Measurements from ENCODE around the gene IGFL2. TPM values are rescaled to one million over a fixed set of nuclear protein-coding genes. Genes with fewer than 3 reads are reported as not detected.

IGFL2 gene
- total and polyA plus RNA-seq, 10 of the 15 experiments (the other 5 are each of a cell fraction or from before 2014, with no cell fraction given) = 0.19 TPM; not detected in 9

DNA sequence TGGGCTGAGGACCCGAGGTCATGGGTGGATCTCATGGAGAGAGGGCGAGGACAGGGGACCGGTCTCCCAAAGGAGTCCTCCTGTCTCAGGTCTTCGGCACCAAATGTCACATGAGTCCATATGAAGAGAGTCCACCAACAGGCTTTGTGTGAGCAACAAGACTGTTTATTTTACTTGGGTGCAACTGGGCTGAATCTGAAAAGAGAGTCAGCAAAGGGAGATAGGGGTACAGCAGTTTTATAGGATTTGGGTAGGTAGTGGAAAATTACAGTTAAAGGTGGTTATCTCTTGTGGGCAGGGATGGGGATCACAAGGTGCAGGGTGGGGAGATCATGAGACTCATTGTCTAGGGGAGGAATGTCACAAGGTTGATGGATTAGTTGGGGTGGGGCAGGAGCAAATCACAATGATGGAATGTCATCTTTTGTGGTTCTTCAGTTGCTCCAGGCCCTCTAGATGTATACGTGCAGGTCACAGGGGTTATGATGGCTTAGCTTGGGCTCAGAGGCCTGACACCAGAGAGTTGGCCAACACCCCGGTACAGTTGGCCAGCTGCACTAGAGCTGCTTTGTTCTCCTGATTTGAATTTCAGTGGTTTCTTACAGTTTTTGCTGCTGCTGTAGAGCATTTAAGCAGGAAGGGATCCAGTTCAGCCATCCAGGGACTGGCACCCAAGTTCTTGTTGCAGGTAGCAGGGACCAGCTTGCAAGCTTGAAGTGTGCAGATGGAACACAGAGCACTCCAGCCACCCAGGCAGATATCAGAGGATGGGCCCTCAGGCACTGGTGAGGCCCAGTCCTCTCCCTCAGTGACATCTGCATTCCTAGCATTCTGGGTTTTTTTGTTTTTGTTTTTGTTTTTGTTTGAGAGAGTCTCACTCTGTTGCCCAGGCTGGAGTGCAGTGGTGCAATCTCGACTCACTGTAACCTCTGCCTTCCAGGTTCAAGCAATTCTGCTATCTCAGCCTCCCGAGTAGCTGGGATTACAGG lies 55.1 kb downstream of the IGFL2 start:
- FAIRE-seq (no peak), ATAC-seq (no peak), DNase-seq (ENCODE audit: low read depth, low spot score) (no peak)
- no peak overlapping the region for H2AFZ ChIP-seq (ENCODE audit: control insufficient read depth, low read depth, low read length)
- ChIA-PET RAD21 (ENCODE audit: unreplicated experiment) (no interaction called here), SMC1A (ENCODE audit: uncharacterized antibody, unreplicated experiment) (no interaction called here), POLR2A (no interaction called here), CTCF (no interaction called here)
- peaks cover 0 to 2% of the 10 kb centered on the region in 2 experiments; a peak in 2 of 4 replicates for H3K27me3 ChIP-seq (replicated peaks in 1 of 2; ENCODE audit: control insufficient read depth in 2 of 2, insufficient read depth in 2 of 2, low read length in 1 of 2)
- no peaks in the 10 kb centered on the region for H3K9me3 ChIP-seq (replicated peaks; ENCODE audit: control insufficient read depth, insufficient read depth, low read length)
- no TSS peak for BruUV-seq (replicated peaks)
- no peaks in the 10 kb centered on the region for H3K36me3 ChIP-seq (ENCODE audit: control insufficient read depth in 2 of 2, insufficient read depth in 2 of 2, low read length in 1 of 2)
- 9% methylated on average over 8 of the region's 8 CpGs for WGBS (ENCODE audit: insufficient coverage, insufficient replicate concordance, low lambda C conversion rate, missing lambda C conversion rate)
- in situ Hi-C loops (cut with MboI) = no loop called here
- intact Hi-C loops (cut with micrococcal nuclease; ENCODE audit: unreplicated experiment) = no loop called here
- H3K9ac ChIP-seq (ENCODE audit: control insufficient read depth, insufficient read depth, low read length) = no peak overlapping the region
- no peaks in the 10 kb centered on the region for H4K20me1 ChIP-seq (ENCODE audit: control insufficient read depth, insufficient read depth)
- no peak overlapping the region for H3K4me3 ChIP-seq
- H3K79me2 ChIP-seq (ENCODE audit: control insufficient read depth, insufficient read depth, low read length) = no peaks in the 10 kb centered on the region
- TF ChIP-seq RFX5 (IDR thresholded peaks at IDR 0.05; ENCODE audit: low read depth, low read length) = no peak
- no peak for TF ChIP-seq POU2F2 (IDR thresholded peaks at IDR 0.05; ENCODE audit: borderline replicate concordance, low read depth, low read length)
- TF ChIP-seq SMAD5 (IDR thresholded peaks at IDR 0.05; ENCODE audit: low read depth) = no peak
- no peak overlapping the region for H3K27ac ChIP-seq (ENCODE audit: control insufficient read depth, insufficient read depth)
- H3K4me2 ChIP-seq (ENCODE audit: control insufficient read depth, insufficient read depth) = no peak overlapping the region
- no peaks in the 10 kb centered on the region for H3K4me1 ChIP-seq (ENCODE audit: control insufficient read depth, insufficient read depth, low read length)

DNA sequence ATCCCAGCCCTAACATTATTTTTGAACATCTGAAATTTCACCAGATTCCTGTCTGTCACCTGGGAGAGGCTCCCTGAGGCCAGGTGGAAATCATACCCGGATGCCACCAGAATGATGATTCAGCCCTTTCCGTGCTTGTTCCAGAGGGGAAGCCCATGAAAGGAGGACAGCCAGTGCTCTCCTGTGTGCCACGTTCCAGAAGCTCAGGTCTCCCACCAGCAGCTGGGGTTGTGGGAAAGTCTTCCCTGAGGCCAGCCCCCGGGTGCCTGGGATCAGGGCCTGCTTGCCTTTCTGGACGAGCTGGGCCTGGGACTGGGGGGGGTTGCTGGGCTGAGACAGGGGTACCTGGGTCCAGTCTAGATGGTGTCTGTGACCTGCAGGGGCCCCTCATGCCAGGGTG lies 56.0 kb downstream of the IGFL2 start:
- ATAC-seq = no peak
- TF ChIP-seq, protein P1, sequence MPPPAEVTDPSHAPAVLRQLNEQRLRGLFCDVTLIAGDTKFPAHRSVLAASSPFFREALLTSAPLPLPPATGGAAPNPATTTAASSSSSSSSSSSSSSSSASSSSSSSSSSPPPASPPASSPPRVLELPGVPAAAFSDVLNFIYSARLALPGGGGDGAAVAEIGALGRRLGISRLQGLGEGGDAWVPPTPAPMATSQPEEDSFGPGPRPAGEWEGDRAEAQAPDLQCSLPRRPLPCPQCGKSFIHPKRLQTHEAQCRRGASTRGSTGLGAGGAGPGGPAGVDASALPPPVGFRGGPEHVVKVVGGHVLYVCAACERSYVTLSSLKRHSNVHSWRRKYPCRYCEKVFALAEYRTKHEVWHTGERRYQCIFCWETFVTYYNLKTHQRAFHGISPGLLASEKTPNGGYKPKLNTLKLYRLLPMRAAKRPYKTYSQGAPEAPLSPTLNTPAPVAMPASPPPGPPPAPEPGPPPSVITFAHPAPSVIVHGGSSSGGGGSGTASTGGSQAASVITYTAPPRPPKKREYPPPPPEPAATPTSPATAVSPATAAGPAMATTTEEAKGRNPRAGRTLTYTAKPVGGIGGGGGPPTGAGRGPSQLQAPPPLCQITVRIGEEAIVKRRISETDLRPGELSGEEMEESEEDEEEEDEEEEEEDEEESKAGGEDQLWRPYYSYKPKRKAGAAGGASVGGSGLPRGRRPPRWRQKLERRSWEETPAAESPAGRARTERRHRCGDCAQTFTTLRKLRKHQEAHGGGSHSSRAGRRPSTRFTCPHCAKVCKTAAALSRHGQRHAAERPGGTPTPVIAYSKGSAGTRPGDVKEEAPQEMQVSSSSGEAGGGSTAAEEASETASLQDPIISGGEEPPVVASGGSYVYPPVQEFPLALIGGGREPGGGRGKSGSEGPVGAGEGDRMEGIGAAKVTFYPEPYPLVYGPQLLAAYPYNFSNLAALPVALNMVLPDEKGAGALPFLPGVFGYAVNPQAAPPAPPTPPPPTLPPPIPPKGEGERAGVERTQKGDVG (CRISPR knock-in tag; IDR thresholded peaks at IDR 0.05) = no peak
- TF ChIP-seq HDAC2 (IDR thresholded peaks at IDR 0.05) (no peak), SREBF1 (IDR thresholded peaks at IDR 0.05; ENCODE audit: low read length) (no peak), SMAD5 (IDR thresholded peaks at IDR 0.05; ENCODE audit: low read depth) (no peak), MTA2 (IDR thresholded peaks at IDR 0.05; ENCODE audit: low read depth) (no peak), GATAD2B (conservative IDR thresholded peaks at IDR 0.05; ENCODE audit: low read depth) (no peak), STAT3 (IDR thresholded peaks at IDR 0.05; ENCODE audit: low read depth, low read length) (no peak), SREBF2 (IDR thresholded peaks at IDR 0.05; ENCODE audit: low read length) (no peak)
- TF ChIP-seq, protein P2, sequence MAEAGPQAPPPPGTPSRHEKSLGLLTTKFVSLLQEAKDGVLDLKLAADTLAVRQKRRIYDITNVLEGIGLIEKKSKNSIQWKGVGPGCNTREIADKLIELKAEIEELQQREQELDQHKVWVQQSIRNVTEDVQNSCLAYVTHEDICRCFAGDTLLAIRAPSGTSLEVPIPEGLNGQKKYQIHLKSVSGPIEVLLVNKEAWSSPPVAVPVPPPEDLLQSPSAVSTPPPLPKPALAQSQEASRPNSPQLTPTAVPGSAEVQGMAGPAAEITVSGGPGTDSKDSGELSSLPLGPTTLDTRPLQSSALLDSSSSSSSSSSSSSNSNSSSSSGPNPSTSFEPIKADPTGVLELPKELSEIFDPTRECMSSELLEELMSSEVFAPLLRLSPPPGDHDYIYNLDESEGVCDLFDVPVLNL (IDR thresholded peaks at IDR 0.05; ENCODE audit: low read depth, low read length) = no peak

More for the DNA sequence above, 56.0 kb downstream of the IGFL2 start:
- Histone ChIP-seq H3K4me3 (no peak overlapping the region), H3K9me3 (replicated peaks; ENCODE audit: control insufficient read depth, insufficient read depth, low read length) (no peaks in the 10 kb centered on the region), H4K20me1 (ENCODE audit: control insufficient read depth, insufficient read depth) (no peaks in the 10 kb centered on the region), H3K27ac (ENCODE audit: control insufficient read depth, insufficient read depth) (no peak overlapping the region), H2AFZ (ENCODE audit: control insufficient read depth, low read depth, low read length) (no peak overlapping the region), H3K4me1 (ENCODE audit: control insufficient read depth, insufficient read depth, low read length) (no peaks in the 10 kb centered on the region), H3K79me2 (ENCODE audit: control insufficient read depth, insufficient read depth, low read length) (no peaks in the 10 kb centered on the region), H3K4me2 (ENCODE audit: control insufficient read depth, insufficient read depth) (no peak overlapping the region), H3K27me3 (replicated peaks in 1 of 2; ENCODE audit: control insufficient read depth in 2 of 2, insufficient read depth in 2 of 2, low read length in 1 of 2) (peaks cover 0 to 2% of the 10 kb centered on the region in 2 experiments; a peak in 2 of 4 replicates), H3K9ac (ENCODE audit: control insufficient read depth, insufficient read depth, low read length) (no peak overlapping the region), H3K36me3 (ENCODE audit: control insufficient read depth in 2 of 2, insufficient read depth in 2 of 2, low read length in 1 of 2) (no peaks in the 10 kb centered on the region)
- FAIRE-seq = no peak
- no TSS peak for BruUV-seq (replicated peaks)
- POLR2A ChIA-PET = no interaction called here
- WGBS (ENCODE audit: insufficient coverage, insufficient replicate concordance, low lambda C conversion rate, missing lambda C conversion rate) = 24% methylated on average over 5 of the region's 5 CpGs
- DNase-seq (ENCODE audit: low read depth, low spot score) = no peak
- CTCF ChIA-PET = no interaction called here
- SMC1A ChIA-PET (ENCODE audit: uncharacterized antibody, unreplicated experiment) = no interaction called here
- intact Hi-C loops (cut with micrococcal nuclease; ENCODE audit: unreplicated experiment) = no loop called here
- in situ Hi-C loops (cut with MboI) = no loop called here
- RAD21 ChIA-PET (ENCODE audit: unreplicated experiment) = no interaction called here
